ENCODE results near the gene OLFML2A.

- TF ChIP-seq EZH2phosphoT487 (IDR thresholded peaks at IDR 0.05; ENCODE audit: insufficient read depth, low read depth): no peak
- no peak for TF ChIP-seq EZH2 (IDR thresholded peaks at IDR 0.05; ENCODE audit: insufficient read depth, poor library complexity, severe bottlenecking)
Measured at GRCh38 chr9:124810663-124811355, 33.9 kb downstream of the OLFML2A start.
